ENCODE results near the gene MADD.

The MADD gene

GRCh38 chr11:47270331-47271271 is 668 bp downstream of the MADD start:
- in situ Hi-C loops (cut with HindIII; ENCODE audit: low pct_ligation_motif_present, low pct_unique_long_range_greater_than_20kb, low sequenced_read_pairs): no loop called here
- DNase-seq: peak; percentile 17

GRCh38 chr11:47271328-47271727 is 1.4 kb downstream of the MADD start:
- in situ Hi-C loops (cut with HindIII; ENCODE audit: low pct_ligation_motif_present, low pct_unique_long_range_greater_than_20kb, low sequenced_read_pairs): no loop called here
- DNase-seq: no peak

GRCh38 chr11:47271961-47272661 is 2.2 kb downstream of the MADD start:
- in situ Hi-C loops (cut with HindIII; ENCODE audit: low pct_ligation_motif_present, low pct_unique_long_range_greater_than_20kb, low sequenced_read_pairs): no loop called here
- no peak for DNase-seq

GRCh38 chr11:47272706-47273105 is 2.8 kb downstream of the MADD start:
- DNase-seq: no peak
- in situ Hi-C loops (cut with HindIII; ENCODE audit: low pct_ligation_motif_present, low pct_unique_long_range_greater_than_20kb, low sequenced_read_pairs): no loop called here

GRCh38 chr11:47274495-47275235 is 4.7 kb downstream of the MADD start:
- in situ Hi-C loops (cut with HindIII; ENCODE audit: low pct_ligation_motif_present, low pct_unique_long_range_greater_than_20kb, low sequenced_read_pairs): no loop called here

GRCh38 chr11:47276923-47277322 is 7.0 kb downstream of the MADD start:
- DNase-seq: no peak
- in situ Hi-C loops (cut with HindIII; ENCODE audit: low pct_ligation_motif_present, low pct_unique_long_range_greater_than_20kb, low sequenced_read_pairs): no loop called here

More at GRCh38 chr11:47274495-47275235, 4.7 kb downstream of the MADD start:
- DNase-seq: no peak

GRCh38 chr11:47278058-47278457 is 8.1 kb downstream of the MADD start:
- no peak for DNase-seq
- in situ Hi-C loops (cut with HindIII; ENCODE audit: low pct_ligation_motif_present, low pct_unique_long_range_greater_than_20kb, low sequenced_read_pairs): no loop called here

- no peak for DNase-seq
- in situ Hi-C loops (cut with HindIII; ENCODE audit: low pct_ligation_motif_present, low pct_unique_long_range_greater_than_20kb, low sequenced_read_pairs): no loop called here
Observed at GRCh38 chr11:47278769-47279168, 8.8 kb downstream of the MADD start.

GRCh38 chr11:47280099-47280498 is 10.2 kb downstream of the MADD start:
- DNase-seq: no peak
- in situ Hi-C loops (cut with HindIII; ENCODE audit: low pct_ligation_motif_present, low pct_unique_long_range_greater_than_20kb, low sequenced_read_pairs): no loop called here

GRCh38 chr11:47280860-47281259 is 10.9 kb downstream of the MADD start:
- no peak for DNase-seq
- in situ Hi-C loops (cut with HindIII; ENCODE audit: low pct_ligation_motif_present, low pct_unique_long_range_greater_than_20kb, low sequenced_read_pairs): no loop called here

GRCh38 chr11:47282462-47282861 is 12.5 kb downstream of the MADD start:
- no peak for DNase-seq
- in situ Hi-C loops (cut with HindIII; ENCODE audit: low pct_ligation_motif_present, low pct_unique_long_range_greater_than_20kb, low sequenced_read_pairs): no loop called here

GRCh38 chr11:47284151-47284550 is 14.2 kb downstream of the MADD start:
- in situ Hi-C loops (cut with HindIII; ENCODE audit: low pct_ligation_motif_present, low pct_unique_long_range_greater_than_20kb, low sequenced_read_pairs): no loop called here
- DNase-seq: no peak

GRCh38 chr11:47285969-47286770 is 16.2 kb downstream of the MADD start:
- in situ Hi-C loops (cut with HindIII; ENCODE audit: low pct_ligation_motif_present, low pct_unique_long_range_greater_than_20kb, low sequenced_read_pairs): no loop called here
- no peak for DNase-seq

GRCh38 chr11:47288066-47288465 is 18.1 kb downstream of the MADD start:
- no peak for DNase-seq
- in situ Hi-C loops (cut with HindIII; ENCODE audit: low pct_ligation_motif_present, low pct_unique_long_range_greater_than_20kb, low sequenced_read_pairs): no loop called here

GRCh38 chr11:47289856-47290255 is 19.9 kb downstream of the MADD start:
- no peak for DNase-seq
- in situ Hi-C loops (cut with HindIII; ENCODE audit: low pct_ligation_motif_present, low pct_unique_long_range_greater_than_20kb, low sequenced_read_pairs): no loop called here

- no peak for DNase-seq
- in situ Hi-C loops (cut with HindIII; ENCODE audit: low pct_ligation_motif_present, low pct_unique_long_range_greater_than_20kb, low sequenced_read_pairs): no loop called here
Observed at GRCh38 chr11:47295385-47295784, 25.5 kb downstream of the MADD start.

GRCh38 chr11:47296045-47296444 is 26.1 kb downstream of the MADD start:
- in situ Hi-C loops (cut with HindIII; ENCODE audit: low pct_ligation_motif_present, low pct_unique_long_range_greater_than_20kb, low sequenced_read_pairs): no loop called here
- no peak for DNase-seq

- in situ Hi-C loops (cut with HindIII; ENCODE audit: low pct_ligation_motif_present, low pct_unique_long_range_greater_than_20kb, low sequenced_read_pairs): no loop called here
- no peak for DNase-seq
Observed at GRCh38 chr11:47299078-47299477, 29.1 kb downstream of the MADD start.

Data from ACHN (cell line).